ENCODE measurements around the gene EFHC1.
"Not testable (repeated sequence)": the region's sequence is repeated elsewhere in the genome, so short reads cannot be mapped to it uniquely, and the experiment has no call there.

Gene EFHC1

GRCh38 chr6:52400313-52401041 is 19.7 kb upstream of the EFHC1 start:
- DNase-seq, result no peak

DNA sequence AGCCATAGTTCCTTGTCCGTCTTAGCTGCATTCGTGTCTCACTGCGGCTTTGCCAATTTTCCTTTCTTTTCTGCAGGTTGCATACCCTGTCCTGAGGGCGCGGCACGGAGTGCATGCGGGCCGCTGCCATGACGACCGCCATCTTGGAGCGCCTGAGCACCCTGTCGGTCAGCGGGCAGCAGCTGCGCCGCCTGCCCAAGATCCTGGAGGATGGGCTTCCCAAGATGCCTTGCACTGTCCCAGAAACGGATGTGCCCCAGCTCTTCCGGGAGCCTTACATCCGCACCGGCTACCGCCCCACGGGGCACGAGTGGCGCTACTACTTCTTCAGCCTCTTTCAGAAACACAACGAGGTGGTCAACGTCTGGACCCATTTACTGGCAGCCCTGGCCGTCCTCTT is 17.1 kb upstream of the EFHC1 start:
- DNase-seq, result no peak

GRCh38 chr6:52403627-52404026 is 16.5 kb upstream of the EFHC1 start:
- no peak for DNase-seq

- no peak for DNase-seq
Measured at GRCh38 chr6:52405243-52405642, 14.9 kb upstream of the EFHC1 start.

DNA sequence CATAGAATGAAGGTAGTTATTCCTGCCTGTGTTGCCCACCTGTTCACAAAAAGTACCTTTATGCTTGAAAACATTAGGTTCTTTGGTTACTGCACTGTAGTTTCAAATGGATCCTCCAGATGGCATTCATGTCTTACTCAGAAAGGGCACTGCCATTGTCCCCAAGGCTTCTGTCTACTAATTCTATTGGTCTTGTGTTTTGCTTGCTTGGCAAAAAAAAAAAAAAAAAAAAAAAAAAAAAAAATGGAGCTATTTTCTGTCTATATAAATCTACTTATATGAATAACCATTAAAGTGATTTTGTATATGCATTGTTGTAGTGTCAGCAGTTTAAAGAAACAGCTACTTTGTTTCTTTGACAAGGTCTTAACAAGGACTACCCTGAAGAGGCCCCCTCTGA is 12.7 kb upstream of the EFHC1 start:
- DNase-seq, result no peak

DNA sequence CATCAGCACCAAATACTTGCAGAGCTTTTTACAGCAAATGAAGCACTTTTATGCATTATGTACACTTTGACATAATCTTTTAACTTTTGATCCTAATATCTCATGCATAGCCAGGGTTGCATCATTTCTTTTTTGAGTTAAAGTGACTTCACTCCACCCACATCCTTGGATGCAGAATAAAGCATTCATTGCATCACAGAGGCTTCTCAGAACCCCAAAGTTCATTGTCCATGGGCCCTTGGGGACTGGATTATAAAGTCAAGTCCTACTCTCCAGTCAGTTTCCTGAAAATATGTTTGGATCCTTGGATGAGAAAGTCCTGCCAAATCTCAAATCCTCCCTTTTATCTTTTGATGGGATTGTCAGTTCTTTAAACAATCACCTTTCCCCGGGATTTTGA is 10.6 kb upstream of the EFHC1 start:
- no peak for DNase-seq

GRCh38 chr6:52410979-52411378 is 9.2 kb upstream of the EFHC1 start:
- no peak for DNase-seq

DNA sequence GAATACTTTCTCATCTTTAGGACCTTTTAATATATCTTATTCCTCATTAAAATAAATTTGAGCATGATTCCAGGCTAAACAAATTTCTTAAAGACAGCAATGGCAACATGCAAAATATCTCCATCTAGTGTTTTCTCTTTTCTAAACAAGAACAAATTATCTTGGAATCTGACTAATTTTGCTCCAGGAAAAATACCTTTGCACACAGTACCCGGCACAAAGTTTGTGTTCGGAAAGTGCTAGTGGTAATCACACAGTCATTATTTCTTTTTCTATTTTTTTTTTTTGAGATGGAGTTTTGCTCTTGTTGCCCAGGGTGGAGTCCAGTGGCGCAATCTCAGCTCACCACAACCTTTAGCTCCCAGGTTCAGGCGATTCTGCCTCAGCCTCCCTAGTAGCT is 8.2 kb upstream of the EFHC1 start:
- no peak for DNase-seq

GRCh38 chr6:52415333-52415732 is 4.8 kb upstream of the EFHC1 start:
- no peak for DNase-seq

- no peak for DNase-seq
Measured at GRCh38 chr6:52415917-52416628, 4.1 kb upstream of the EFHC1 start.

DNA sequence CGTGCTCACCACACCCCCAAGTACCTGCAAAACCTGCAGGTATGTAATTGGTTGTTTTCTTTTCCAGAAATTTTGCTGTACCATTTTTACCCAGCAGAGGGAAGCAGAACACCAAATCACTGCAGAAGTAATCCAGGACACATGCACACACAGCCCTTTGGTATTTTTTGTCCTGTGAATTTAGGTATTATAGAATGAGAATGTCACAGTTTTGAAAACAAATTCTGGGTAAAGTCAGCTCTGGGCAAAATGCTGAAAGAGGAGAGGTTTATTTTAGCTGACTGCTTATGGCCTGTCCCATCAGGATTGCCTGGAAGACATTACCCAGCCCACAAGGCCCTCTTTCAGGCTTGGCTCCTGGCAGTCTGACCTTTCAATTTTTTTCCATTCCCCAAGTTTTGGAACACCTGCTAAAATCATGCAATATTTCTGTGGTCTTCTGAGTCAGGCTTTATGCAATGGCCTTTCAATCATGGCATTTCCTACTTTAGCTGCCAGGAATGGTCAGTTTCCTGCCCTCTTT is 3.5 kb upstream of the EFHC1 start:
- DNase-seq, result no peak

DNA sequence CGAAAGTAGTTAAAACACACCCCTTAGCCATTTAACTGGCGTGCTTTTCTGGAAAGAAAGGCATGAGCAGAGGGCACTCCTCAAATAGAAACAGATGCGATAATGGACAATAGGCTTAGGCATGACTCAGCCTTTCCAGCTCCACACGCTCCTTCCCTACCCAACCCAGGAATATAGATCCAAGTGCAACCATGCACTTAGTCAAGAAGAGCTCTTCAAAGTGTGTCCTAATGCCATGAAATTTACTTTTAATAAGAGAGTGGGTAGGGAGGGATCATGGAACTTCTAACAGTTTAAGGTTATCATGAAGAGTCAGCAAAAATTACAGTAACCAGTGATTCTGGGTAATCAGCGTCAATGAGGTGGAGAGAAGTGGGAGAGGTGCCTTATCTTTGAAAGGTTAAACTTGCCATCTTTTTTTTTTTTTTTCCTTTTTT is 2.4 kb upstream of the EFHC1 start:
- DNase-seq, result no peak

DNA sequence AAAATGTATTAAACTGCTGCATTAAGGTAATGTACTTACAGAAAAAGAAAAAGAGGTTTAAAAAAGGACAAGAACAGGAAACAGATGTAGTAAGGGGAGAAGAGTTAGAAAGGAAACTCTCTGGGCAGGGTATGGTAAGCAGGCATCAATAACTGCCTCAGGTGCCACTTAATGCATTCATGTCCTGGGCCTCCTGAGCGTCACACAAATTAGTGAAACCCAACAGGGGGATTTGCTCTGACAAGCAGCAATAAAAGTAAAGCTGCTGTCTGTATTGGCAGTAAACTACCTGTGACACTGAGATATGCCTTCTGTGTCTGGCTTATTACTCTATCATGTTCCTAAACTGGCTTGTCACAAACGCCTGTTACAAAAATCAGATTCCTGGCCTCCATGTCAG is 1.5 kb upstream of the EFHC1 start:
- no peak for DNase-seq

- no peak for DNase-seq
Measured at GRCh38 chr6:52420668-52421358, 671 bp downstream of the EFHC1 start.

DNA sequence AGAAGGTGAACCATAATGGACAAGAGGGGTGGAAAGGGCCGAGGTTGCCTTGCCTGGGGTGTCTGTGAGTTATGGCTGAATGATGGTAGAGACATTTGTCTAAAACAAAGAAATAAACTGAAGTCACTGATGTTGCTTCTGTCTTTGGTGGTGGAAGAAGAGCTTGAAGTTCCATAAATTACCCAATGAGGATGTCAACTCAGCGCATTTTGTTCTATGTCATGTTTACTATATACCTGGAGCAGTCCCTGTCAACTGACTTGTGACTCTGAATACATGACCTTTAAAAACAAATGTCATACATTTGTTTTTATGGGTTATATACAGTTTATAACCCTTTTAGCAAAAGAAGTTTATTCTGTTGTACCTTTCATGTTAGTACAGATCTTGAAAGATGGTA is 2.0 kb downstream of the EFHC1 start:
- DNase-seq, result no peak

- DNase-seq, result no peak
Measured at GRCh38 chr6:52423448-52423847, 3.3 kb downstream of the EFHC1 start.

GRCh38 chr6:52423971-52424381 is 3.8 kb downstream of the EFHC1 start:
- no peak for DNase-seq

DNA sequence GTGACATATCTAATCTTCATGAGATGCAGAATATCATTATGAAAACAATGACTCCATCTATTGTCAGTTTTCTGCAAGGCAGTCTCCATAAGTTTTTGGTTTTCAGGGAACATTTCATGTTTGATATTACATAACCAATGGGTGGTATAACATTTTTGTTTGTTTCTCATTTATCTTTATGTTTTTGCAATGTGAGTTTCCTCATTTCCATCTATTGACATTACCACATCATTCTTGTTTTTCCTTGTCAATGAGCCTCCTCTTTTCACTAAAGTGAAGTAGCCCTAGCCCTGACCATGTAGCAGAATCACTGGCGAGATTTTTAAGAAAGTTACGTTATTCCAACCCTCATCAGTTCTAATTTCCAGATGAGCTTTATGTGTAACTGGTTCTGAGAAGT is 4.4 kb downstream of the EFHC1 start:
- DNase-seq, result no peak

- DNase-seq, result no peak
Measured at GRCh38 chr6:52426667-52427066, 6.5 kb downstream of the EFHC1 start.

DNA sequence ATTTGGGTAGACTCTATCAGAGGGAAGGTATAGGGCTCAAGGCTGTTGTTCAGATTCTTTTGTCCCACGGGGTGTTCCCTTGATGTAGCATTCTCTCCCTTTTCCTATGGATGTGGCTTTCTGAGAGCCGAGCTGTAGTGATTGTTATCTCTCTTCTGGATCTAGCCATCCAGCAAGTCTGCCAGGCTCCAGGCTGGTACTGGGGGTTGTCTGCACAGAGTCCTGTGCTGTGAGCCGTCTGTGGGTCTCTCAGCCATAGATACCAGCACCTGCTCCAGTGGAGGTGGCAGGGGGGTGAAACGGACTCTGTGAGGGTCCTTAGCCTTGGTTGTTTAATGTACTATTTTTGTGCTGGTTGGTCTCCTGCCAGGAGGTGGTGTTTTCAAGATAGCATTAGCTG is 13.2 kb downstream of the EFHC1 start:
- DNase-seq, result not testable (repeated sequence)

GRCh38 chr6:52435345-52435744 is 15.2 kb downstream of the EFHC1 start:
- DNase-seq, result no peak

- no peak for DNase-seq
Measured at GRCh38 chr6:52438926-52439325, 18.8 kb downstream of the EFHC1 start.

GRCh38 chr6:52454556-52454955 is 34.4 kb downstream of the EFHC1 start:
- DNase-seq, result no peak

DNA sequence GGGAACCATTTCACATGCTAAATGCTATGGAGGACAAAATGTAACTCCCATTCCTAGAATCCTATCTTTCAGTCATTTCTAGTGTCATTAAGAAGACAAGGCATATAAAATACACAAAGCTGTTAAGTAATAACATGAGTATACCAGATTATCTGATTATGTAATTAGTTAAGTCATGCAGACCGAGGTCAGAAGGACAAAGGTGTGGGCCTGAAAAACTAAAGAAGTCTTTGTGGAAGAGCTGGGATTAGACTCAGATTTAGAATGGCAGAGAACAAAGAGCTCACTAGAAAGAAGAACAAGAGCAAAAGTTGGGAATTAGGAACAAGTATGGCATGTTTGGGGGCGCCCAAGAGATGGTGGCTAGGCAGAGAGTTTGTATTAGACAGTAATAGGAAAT is 37.0 kb downstream of the EFHC1 start:
- DNase-seq, result no peak
